Measurements from ENCODE around the gene CCND2.

DNA sequence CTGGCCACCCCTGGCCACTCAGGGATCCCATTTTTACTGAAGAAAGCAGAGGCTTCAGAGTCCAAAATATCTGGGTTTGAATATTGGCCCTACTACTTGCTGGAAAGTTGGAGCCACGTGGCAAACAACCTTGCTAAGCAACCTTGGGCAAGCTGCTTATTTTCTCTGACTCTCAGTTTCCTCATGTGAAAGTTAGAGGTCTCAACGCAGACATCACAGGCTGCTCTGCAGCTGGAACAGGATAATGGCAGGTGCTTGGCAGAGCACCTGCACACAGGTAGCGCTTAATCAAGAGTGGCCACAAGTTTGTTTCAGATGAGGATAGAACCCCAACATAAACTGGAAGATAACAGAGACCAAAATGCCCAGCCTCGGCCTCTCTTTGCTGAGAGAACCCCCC is 28.1 kb upstream of the CCND2 start:
- TF ChIP-seq, protein P1, sequence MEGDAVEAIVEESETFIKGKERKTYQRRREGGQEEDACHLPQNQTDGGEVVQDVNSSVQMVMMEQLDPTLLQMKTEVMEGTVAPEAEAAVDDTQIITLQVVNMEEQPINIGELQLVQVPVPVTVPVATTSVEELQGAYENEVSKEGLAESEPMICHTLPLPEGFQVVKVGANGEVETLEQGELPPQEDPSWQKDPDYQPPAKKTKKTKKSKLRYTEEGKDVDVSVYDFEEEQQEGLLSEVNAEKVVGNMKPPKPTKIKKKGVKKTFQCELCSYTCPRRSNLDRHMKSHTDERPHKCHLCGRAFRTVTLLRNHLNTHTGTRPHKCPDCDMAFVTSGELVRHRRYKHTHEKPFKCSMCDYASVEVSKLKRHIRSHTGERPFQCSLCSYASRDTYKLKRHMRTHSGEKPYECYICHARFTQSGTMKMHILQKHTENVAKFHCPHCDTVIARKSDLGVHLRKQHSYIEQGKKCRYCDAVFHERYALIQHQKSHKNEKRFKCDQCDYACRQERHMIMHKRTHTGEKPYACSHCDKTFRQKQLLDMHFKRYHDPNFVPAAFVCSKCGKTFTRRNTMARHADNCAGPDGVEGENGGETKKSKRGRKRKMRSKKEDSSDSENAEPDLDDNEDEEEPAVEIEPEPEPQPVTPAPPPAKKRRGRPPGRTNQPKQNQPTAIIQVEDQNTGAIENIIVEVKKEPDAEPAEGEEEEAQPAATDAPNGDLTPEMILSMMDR (conservative IDR thresholded peaks at IDR 0.05; ENCODE audit: low read depth, low read length): no peak
- TF ChIP-seq EZH2phosphoT487 (IDR thresholded peaks at IDR 0.05; ENCODE audit: borderline replicate concordance, low read length): no peak
